Measurements from ENCODE around the gene HSD17B4. TPM values are rescaled to one million over a fixed set of nuclear protein-coding genes. Genes with fewer than 3 reads are reported as not detected.
"Not testable (repeated sequence)": the region's sequence is repeated elsewhere in the genome, so short reads cannot be mapped to it uniquely, and the experiment has no call there.

The HSD17B4 gene
- total RNA-seq, 1 donor from 2014 or later = 179 TPM

DNA sequence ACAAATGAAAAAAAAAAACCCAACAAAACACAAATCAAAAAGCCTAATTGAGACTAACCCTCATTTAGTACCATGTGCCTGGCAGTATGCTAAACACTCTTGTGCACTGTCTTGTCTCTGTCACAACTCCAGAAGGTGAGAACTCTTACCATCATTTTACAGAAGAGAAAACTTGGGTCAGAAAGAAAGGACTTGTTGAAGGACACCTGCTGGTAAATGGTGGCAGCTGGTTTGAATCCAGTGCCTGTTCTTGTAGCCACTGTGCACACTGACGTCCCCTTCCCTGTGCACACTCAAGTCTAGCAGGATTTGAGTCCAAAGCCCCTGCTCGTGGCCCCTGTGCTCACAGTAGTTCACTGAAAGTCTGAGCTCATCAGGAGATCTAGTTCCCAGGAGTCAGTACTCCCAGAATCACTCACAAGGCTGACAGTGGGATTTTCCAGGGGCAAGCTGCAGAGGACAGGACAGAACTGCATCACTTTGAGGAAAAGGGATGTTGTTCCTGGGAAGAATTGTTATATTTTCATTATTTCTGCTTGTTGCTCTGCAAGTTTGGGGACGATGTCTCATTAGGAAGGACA is 43.0 kb upstream of the HSD17B4 start:
- Mint-ChIP-seq H3K36me3 (ENCODE audit: low read depth) (no peaks in the 10 kb centered on the region), H3K9me3 (no peaks in the 10 kb centered on the region), H3K4me3 (no peak overlapping the region), H3K27ac (ENCODE audit: unreplicated experiment) (no peak overlapping the region), H3K27me3 (ENCODE audit: low read depth) (peaks cover 2% of the 10 kb centered on the region), H3K4me1 (peaks cover 9% of the 10 kb centered on the region)
- DNase-seq (ENCODE audit: low read depth, low spot score) = no peak
- TF ChIP-seq, protein P1, sequence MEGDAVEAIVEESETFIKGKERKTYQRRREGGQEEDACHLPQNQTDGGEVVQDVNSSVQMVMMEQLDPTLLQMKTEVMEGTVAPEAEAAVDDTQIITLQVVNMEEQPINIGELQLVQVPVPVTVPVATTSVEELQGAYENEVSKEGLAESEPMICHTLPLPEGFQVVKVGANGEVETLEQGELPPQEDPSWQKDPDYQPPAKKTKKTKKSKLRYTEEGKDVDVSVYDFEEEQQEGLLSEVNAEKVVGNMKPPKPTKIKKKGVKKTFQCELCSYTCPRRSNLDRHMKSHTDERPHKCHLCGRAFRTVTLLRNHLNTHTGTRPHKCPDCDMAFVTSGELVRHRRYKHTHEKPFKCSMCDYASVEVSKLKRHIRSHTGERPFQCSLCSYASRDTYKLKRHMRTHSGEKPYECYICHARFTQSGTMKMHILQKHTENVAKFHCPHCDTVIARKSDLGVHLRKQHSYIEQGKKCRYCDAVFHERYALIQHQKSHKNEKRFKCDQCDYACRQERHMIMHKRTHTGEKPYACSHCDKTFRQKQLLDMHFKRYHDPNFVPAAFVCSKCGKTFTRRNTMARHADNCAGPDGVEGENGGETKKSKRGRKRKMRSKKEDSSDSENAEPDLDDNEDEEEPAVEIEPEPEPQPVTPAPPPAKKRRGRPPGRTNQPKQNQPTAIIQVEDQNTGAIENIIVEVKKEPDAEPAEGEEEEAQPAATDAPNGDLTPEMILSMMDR (conservative IDR thresholded peaks at IDR 0.05) = no peak

DNA sequence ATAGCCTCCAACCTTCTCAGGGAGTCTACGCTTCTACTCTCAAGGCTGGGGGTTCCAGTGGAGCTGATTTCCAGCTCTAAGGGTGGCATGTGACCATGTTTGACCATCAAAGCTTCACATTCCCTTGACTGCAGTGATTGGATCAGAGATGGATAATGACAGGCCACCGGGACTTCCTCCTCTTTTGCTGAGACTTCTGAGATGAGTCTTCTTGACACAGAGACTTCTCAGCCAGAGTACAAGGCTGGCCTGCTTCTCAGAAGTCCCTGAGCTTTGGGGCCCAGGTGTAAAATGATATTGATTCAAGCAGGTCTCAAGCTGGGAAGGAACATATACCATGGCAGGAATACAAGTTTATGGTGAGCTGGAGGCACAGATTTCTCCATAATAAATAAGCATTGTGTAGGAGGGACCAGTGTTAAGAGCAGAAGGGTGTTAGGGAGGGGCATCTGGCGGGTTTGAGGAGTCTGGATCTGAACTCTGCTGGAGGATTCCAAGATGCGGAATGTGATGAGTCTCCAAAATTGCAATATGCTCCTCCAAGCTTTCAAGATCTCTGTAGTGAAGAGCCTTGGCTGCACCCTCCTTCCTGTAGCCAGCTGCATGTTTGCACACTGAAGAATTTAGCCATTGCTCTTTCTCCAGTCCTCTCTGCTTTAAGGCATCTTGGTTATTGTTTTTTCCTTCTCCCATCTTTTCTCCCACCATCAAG is 41.7 kb upstream of the HSD17B4 start:
- TF ChIP-seq, protein P1 (conservative IDR thresholded peaks at IDR 0.05) = no peak
- peaks cover 3% of the 10 kb centered on the region for H3K27me3 Mint-ChIP-seq (ENCODE audit: low read depth)
- H3K27ac Mint-ChIP-seq (ENCODE audit: unreplicated experiment) = no peak overlapping the region
- H3K4me1 Mint-ChIP-seq = peaks cover 9% of the 10 kb centered on the region
- DNase-seq (ENCODE audit: low read depth, low spot score) = no peak
- no peaks in the 10 kb centered on the region for H3K9me3 Mint-ChIP-seq
- H3K36me3 Mint-ChIP-seq (ENCODE audit: low read depth) = no peaks in the 10 kb centered on the region
- H3K4me3 Mint-ChIP-seq = no peak overlapping the region

DNA sequence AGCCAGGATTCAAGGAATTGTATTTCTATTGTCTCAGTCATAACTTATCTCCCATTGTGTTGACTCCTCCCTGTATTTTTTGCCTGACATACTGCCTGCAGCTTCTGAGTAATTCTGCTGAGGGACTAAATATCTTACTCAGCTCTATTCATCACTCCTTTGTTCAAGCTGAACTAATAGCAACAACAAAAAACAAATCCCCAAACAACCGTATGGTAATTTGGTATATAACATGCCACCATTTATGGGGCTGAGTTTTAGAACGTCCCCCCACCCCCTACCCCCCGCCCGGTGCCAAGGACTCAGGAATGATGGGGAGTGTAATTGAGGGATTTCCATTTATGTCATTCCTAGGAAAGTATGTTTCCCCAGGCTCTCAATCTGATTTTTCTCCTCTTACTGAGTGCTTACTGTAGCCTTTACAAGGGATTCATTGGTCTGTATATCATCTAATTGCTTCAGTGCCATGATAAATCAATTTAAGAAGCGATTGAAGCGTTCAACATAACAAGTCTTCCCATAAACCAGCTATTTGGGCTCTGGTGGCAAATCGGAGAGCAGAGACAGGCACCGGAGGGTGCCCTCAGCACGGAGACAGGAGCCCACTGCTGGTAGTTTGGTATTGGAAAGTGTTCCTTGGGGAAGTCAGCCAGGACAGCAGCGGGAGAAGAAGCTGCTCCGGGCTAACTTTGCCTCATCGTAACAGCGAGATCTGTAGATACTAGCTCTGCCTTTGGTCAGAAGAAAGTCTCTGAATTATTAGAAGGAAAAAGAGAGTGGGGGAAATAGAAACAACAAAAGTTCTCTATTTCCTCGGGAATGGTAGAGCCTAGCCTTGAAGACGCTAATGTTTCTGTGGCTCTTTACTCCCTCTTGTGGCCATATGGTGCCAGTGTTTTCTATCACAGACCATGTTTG is 40.7 kb upstream of the HSD17B4 start:
- Mint-ChIP-seq H3K27me3 (ENCODE audit: low read depth) (peaks cover 3% of the 10 kb centered on the region), H3K36me3 (ENCODE audit: low read depth) (no peaks in the 10 kb centered on the region), H3K27ac (ENCODE audit: unreplicated experiment) (peak overlapping the region; percentile 97), H3K9me3 (no peaks in the 10 kb centered on the region), H3K4me1 (peaks cover 5% of the 10 kb centered on the region), H3K4me3 (peak overlapping the region; percentile 88)
- DNase-seq (ENCODE audit: low read depth, low spot score) = peak; percentile 51
- TF ChIP-seq, protein P1 (conservative IDR thresholded peaks at IDR 0.05) = peak; percentile 97

DNA sequence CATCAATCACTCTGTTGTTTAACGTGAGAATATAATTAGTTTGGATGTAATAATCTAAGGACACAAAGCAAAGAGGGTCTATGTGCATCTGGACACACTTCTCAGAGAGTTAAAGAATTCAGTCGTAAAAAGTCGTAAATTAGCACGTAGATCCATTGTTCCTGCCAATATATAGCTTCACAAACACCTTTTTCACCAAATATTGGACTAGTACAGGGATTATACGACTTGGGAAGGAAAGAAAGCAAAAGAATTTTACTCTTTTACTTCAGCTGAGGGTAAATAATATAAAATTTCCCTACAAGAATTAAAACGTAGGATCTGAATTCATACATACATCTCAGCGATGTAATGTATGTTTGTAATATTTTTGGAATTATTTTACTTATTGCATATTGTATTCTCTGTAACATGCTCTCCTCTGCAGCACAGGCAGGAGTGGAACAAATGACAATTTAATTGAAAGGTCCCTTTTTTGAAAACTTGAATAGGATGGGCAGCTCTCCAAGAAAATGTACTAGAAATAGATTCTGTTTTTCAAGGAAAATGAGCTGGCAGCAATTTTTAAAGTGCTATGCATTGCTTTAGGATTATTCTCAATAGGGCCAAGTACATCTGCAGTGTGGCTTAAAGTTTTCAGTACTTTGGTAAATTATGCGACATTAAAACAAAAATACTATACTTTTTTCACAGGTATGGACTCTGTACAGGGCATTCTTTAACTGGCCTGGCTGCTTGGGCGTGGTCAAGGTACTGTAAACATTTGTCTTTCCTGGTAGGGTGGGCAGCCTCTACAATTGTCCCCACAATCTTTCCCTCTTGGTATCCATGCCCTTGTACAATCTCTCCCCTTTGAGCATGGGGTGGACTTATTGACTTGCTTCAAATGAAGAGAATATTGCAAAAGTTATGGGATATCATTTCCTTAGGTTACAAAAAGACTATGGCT is 39.7 kb upstream of the HSD17B4 start:
- H3K36me3 Mint-ChIP-seq (ENCODE audit: low read depth) = no peaks in the 10 kb centered on the region
- H3K9me3 Mint-ChIP-seq = no peaks in the 10 kb centered on the region
- H3K27me3 Mint-ChIP-seq (ENCODE audit: low read depth) = peaks cover 3% of the 10 kb centered on the region
- TF ChIP-seq, protein P1 (conservative IDR thresholded peaks at IDR 0.05) = no peak
- peaks cover 3% of the 10 kb centered on the region for H3K4me1 Mint-ChIP-seq
- no peak for DNase-seq (ENCODE audit: low read depth, low spot score)
- no peak overlapping the region for H3K27ac Mint-ChIP-seq (ENCODE audit: unreplicated experiment)
- H3K4me3 Mint-ChIP-seq = peak overlapping the region; percentile 88

DNA sequence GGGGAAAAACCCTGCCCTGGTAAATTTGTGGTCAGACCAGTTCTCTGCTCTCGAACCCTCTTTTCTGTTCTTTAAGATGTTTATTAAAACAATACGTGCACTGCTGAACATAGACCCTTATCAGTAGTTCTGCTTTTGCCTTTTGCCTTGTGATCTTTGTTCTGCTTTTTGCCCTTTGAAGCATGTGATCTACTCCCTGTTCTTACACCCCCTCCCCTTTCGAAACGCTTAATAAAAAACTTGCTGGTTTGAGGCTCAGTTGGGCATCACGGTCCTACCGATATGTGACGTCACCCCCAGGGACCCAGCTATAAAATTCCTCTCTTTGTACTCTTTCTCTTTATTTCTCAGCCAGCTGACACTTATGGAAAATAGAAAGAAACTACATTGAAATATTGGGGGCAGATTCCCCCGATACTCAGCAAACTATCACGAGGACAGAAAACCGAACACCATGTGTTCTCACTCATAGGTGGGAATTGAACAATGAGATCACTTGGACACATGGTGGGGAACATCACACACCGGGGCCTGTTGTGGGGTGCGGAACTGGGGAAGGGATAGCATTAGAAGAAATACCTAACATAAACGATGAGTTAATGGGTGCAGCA is 38.1 kb upstream of the HSD17B4 start:
- not testable (repeated sequence) for H3K36me3 Mint-ChIP-seq (ENCODE audit: low read depth); DNase-seq (ENCODE audit: low read depth, low spot score); H3K27ac Mint-ChIP-seq (ENCODE audit: unreplicated experiment); H3K4me1 Mint-ChIP-seq; H3K27me3 Mint-ChIP-seq (ENCODE audit: low read depth); H3K9me3 Mint-ChIP-seq; H3K4me3 Mint-ChIP-seq
